IPS-NIHi7 (cell line): ENCODE data around the gene AMT.
A peak's percentile ranks its signal among the peaks of the same experiment; 100 is the strongest.

Experiments
- DNase-seq: peaks from one replicate; pipeline ENCODE4 v3.0.0; 2012; ENCODE audit warnings: mixed read lengths; ENCODE audit errors: extremely low spot score

The AMT gene

GRCh38 chr3:49422379-49423248 lies at the start of gene AMT:
Gene AMT (minus strand): TSS chr3:49422473. CDS start chr3:49422450, 23 bp downstream.
- peak; percentile 96 for DNase-seq

- DNase-seq = no peak
Observed at GRCh38 chr3:49470714-49471420, 48.6 kb upstream of the AMT start.

- DNase-seq = peak; percentile 97
Observed at GRCh38 chr3:49469936-49470713, 47.9 kb upstream of the AMT start, which contains the start of gene DAG1. Gene DAG1 (plus strand): TSS chr3:49470267. CDS start chr3:49510535, 40,268 bp downstream.

- peak; percentile 61 for DNase-seq
Observed at GRCh38 chr3:49469037-49469935, 47.0 kb upstream of the AMT start.

- no peak for DNase-seq
Observed at GRCh38 chr3:49466085-49466484, 43.8 kb upstream of the AMT start.

GRCh38 chr3:49465270-49466034 lies 43.2 kb upstream of the AMT start:
- DNase-seq = no peak

- no peak for DNase-seq
Observed at GRCh38 chr3:49462222-49462621, 39.9 kb upstream of the AMT start.

- peak; percentile 64 for DNase-seq
Observed at GRCh38 chr3:49461443-49462171, 39.3 kb upstream of the AMT start.

- no peak for DNase-seq
Observed at GRCh38 chr3:49460956-49461355, 38.7 kb upstream of the AMT start.

GRCh38 chr3:49460188-49460890 lies 38.1 kb upstream of the AMT start:
- DNase-seq = no peak

- DNase-seq = no peak
Observed at GRCh38 chr3:49456466-49456865, 34.2 kb upstream of the AMT start.

GRCh38 chr3:49454898-49455681 lies 32.8 kb upstream of the AMT start:
- peak; percentile 8 for DNase-seq

GRCh38 chr3:49454458-49454857 lies 32.2 kb upstream of the AMT start:
- DNase-seq = peak; percentile 82

- no peak for DNase-seq
Observed at GRCh38 chr3:49453621-49454020, 31.3 kb upstream of the AMT start.

GRCh38 chr3:49445391-49445790 lies 23.1 kb upstream of the AMT start:
- no peak for DNase-seq

- DNase-seq = no peak
Observed at GRCh38 chr3:49434731-49435130, 12.5 kb upstream of the AMT start.

- no peak for DNase-seq
Observed at GRCh38 chr3:49428752-49429080, 6.4 kb upstream of the AMT start.

- DNase-seq = no peak
Observed at GRCh38 chr3:49427586-49427985, 5.3 kb upstream of the AMT start.
